Smooth muscle cell of the brain vasculature (primary cell): ENCODE measurements around the gene PLA2G4F.

Experiments
- DNase-seq: peaks from one replicate; pipeline ENCODE4 v3.0.0-alpha.2; 2012; ENCODE audit warnings: low read depth, low spot score

The PLA2G4F gene

GRCh38 chr15:42146551-42147430 lies 9.6 kb downstream of the PLA2G4F start:
- DNase-seq = no peak

- no peak for DNase-seq
Measured at GRCh38 chr15:42145546-42146455, 10.6 kb downstream of the PLA2G4F start.

- no peak for DNase-seq
Measured at GRCh38 chr15:42144841-42145375, 11.5 kb downstream of the PLA2G4F start.

- no peak for DNase-seq
Measured at GRCh38 chr15:42143866-42144625, 12.4 kb downstream of the PLA2G4F start.

GRCh38 chr15:42143356-42143755 lies 13.1 kb downstream of the PLA2G4F start:
- DNase-seq = no peak

GRCh38 chr15:42141795-42142667 lies 14.4 kb downstream of the PLA2G4F start:
- DNase-seq = no peak

- DNase-seq = no peak
Measured at GRCh38 chr15:42141246-42141645, 15.2 kb downstream of the PLA2G4F start.

- no peak for DNase-seq
Measured at GRCh38 chr15:42140383-42141070, 15.9 kb downstream of the PLA2G4F start.

GRCh38 chr15:42139596-42139995 lies 16.8 kb downstream of the PLA2G4F start:
- DNase-seq = no peak

GRCh38 chr15:42138968-42139386 lies 17.5 kb downstream of the PLA2G4F start:
- no peak for DNase-seq

GRCh38 chr15:42138411-42138810 lies 18.0 kb downstream of the PLA2G4F start:
- DNase-seq = no peak

GRCh38 chr15:42137461-42138261 lies 18.8 kb downstream of the PLA2G4F start:
- DNase-seq = no peak

GRCh38 chr15:42136513-42136912 lies 19.9 kb downstream of the PLA2G4F start:
- DNase-seq = no peak

- DNase-seq = no peak
Measured at GRCh38 chr15:42135351-42135750, 21.1 kb downstream of the PLA2G4F start.

GRCh38 chr15:42134617-42135245 lies 21.7 kb downstream of the PLA2G4F start:
- DNase-seq = no peak

GRCh38 chr15:42133886-42134502 lies 22.4 kb downstream of the PLA2G4F start:
- DNase-seq = no peak

GRCh38 chr15:42133356-42133755 lies 23.1 kb downstream of the PLA2G4F start:
- DNase-seq = no peak
